Endothelial cell of umbilical vein (primary cell): ENCODE data around the gene LHFPL5. TPM values are rescaled to one million over a fixed set of nuclear protein-coding genes. Genes with fewer than 3 reads are reported as not detected.

Experiments
- BruUV-seq: library from RNA; stranded (reverse); fragments of 400-500 nt; replicated peaks from 2 replicates; lab custom pipeline; 2021; lab: Mats Ljungman, UMichigan
- CTCF ChIA-PET: fragments of 300-600, 350-600 bp; sonication (Branson Sonifier 250); formaldehyde crosslinking; loops from one replicate; lab custom pipeline; 2021; ENCODE audit warnings: antibody characterized with exemption, inconsistent platforms; lab: Charles Lee
- POLR2A ChIA-PET: fragments of 300-600, 350-600 bp; sonication (Branson Sonifier 250); formaldehyde crosslinking; loops from one replicate; lab custom pipeline; 2021; ENCODE audit warnings: antibody characterized with exemption, inconsistent platforms; lab: Charles Lee
- DNase-seq: peaks from one replicate; pipeline ENCODE4 v3.0.0-alpha.2; 2011; ENCODE audit warnings: low read depth, low spot score
- FAIRE-seq: peaks from 2 replicates; lab custom pipeline; 2011; peaks lifted over from hg19 to GRCh38; lab: Jason Lieb, UNC
- H2AFZ ChIP-seq: 2 replicates; pipeline ENCODE4 v1.6.0; 2012; ENCODE audit warnings: low read depth, low read length, control low read depth, inconsistent platforms
- H3K27ac ChIP-seq: 2 replicates; pipeline ENCODE4 v1.5.1; 2011; ENCODE audit warnings: low read depth, mild to moderate bottlenecking, control low read depth, low read length, moderate library complexity; ENCODE audit not compliant: insufficient read depth
- H3K27me3 ChIP-seq, 2 experiments: 2 replicates each; pipeline versions ENCODE4 v1.6.0 to v1.6.1; 2011; ENCODE audit warnings: low read length in 2 of 2, mixed read lengths in 1 of 2; ENCODE audit not compliant: control insufficient read depth in 2 of 2, insufficient read depth in 2 of 2
- H3K36me3 ChIP-seq, 2 experiments: 2 replicates in 1 of 2; 3 replicates in 1 of 2; pipeline ENCODE4 v1.5.1; 2011; ENCODE audit warnings: low read length in 2 of 2, mild to moderate bottlenecking in 1 of 2, moderate library complexity in 1 of 2; ENCODE audit not compliant: control insufficient read depth in 2 of 2, insufficient read depth in 2 of 2; ENCODE audit errors: extremely low read depth in 1 of 2
- H3K4me1 ChIP-seq: 3 replicates; pipeline ENCODE4 v1.5.1; 2011; ENCODE audit warnings: mild to moderate bottlenecking, low read length; ENCODE audit not compliant: control insufficient read depth, insufficient read depth; ENCODE audit errors: extremely low read depth
- H3K4me2 ChIP-seq: 2 replicates; pipeline ENCODE4 v1.6.1; 2011; ENCODE audit warnings: low read length, control low read depth, mixed read lengths; ENCODE audit not compliant: insufficient read depth
- H3K4me3 ChIP-seq, 3 experiments: fragments of 200-600 bp in 1 of 3; sonication (generic), shearing (Covaris generic) in 1 of 3; replicated peaks in 1 of 3; 2 replicates each; pipeline ENCODE4 v1.5.1; 2011 to 2016; ENCODE audit warnings: control low read depth in 3 of 3, low read length in 3 of 3, mild to moderate bottlenecking in 2 of 3, inconsistent platforms in 1 of 3, low read depth in 1 of 3, moderate library complexity in 1 of 3; ENCODE audit not compliant: insufficient read depth in 1 of 3
- H3K79me2 ChIP-seq: 2 replicates; pipeline ENCODE4 v1.6.0; 2012; ENCODE audit warnings: low read length, inconsistent platforms; ENCODE audit not compliant: control insufficient read depth, insufficient read depth
- H3K9ac ChIP-seq: replicated peaks from 2 replicates; pipeline ENCODE3; 2011; ENCODE audit warnings: low read length, control low read depth; ENCODE audit not compliant: insufficient read depth; ENCODE audit errors: extremely low read depth
- H3K9me1 ChIP-seq: replicated peaks from 3 replicates; pipeline ENCODE4 v1.6.0; 2011; ENCODE audit warnings: mild to moderate bottlenecking, low read length; ENCODE audit not compliant: control insufficient read depth, insufficient read depth; ENCODE audit errors: extremely low read depth
- H3K9me3 ChIP-seq: replicated peaks from 2 replicates; pipeline ENCODE4 v1.5.1; 2012; ENCODE audit warnings: low read length, inconsistent platforms; ENCODE audit not compliant: control insufficient read depth, insufficient read depth
- H4K20me1 ChIP-seq: replicated peaks from 2 replicates; pipeline ENCODE3; 2011; ENCODE audit warnings: mild to moderate bottlenecking, low read length; ENCODE audit not compliant: control insufficient read depth, insufficient read depth; ENCODE audit errors: extremely low read depth
- EZH2 ChIP-seq: IDR thresholded peaks from 2 replicates; pipeline ENCODE4 v1.6.1; 2012; ENCODE audit warnings: borderline replicate concordance, low read depth, mild to moderate bottlenecking, moderate library complexity, low read length, inconsistent platforms; ENCODE audit not compliant: severe bottlenecking
- FOS ChIP-seq: IDR thresholded peaks from 2 replicates; pipeline ENCODE4 v1.6.1; 2011; ENCODE audit warnings: mild to moderate bottlenecking, low read length, moderate library complexity, borderline replicate concordance; ENCODE audit not compliant: insufficient read depth
- GATA2 ChIP-seq: IDR thresholded peaks from 2 replicates; pipeline ENCODE4 v1.7.0; 2011; ENCODE audit warnings: low read depth, mild to moderate bottlenecking, moderate library complexity, mixed read lengths, low read length; ENCODE audit not compliant: insufficient read length, insufficient read depth
- JUN ChIP-seq: IDR thresholded peaks from 2 replicates; pipeline ENCODE4 v1.6.1; 2011; ENCODE audit warnings: borderline replicate concordance, low read depth; ENCODE audit not compliant: insufficient read length, insufficient read depth
- MAX ChIP-seq: IDR thresholded peaks from 2 replicates; pipeline ENCODE4 v1.6.1; 2011; ENCODE audit not compliant: insufficient read depth, insufficient read length
- MYC ChIP-seq: IDR thresholded peaks from one replicate; pipeline ENCODE4 v1.6.1; 2011; ENCODE audit warnings: mild to moderate bottlenecking, low read depth, low read length
- POLR2A ChIP-seq: IDR thresholded peaks from 2 replicates; pipeline ENCODE4 v1.6.1; 2012; ENCODE audit warnings: low read depth, mild to moderate bottlenecking, control low read depth, low read length
- POLR2AphosphoS5 ChIP-seq: IDR thresholded peaks from 2 replicates; pipeline ENCODE4 v1.6.1; 2012; ENCODE audit warnings: low read depth, mild to moderate bottlenecking, control low read depth, low read length, moderate library complexity; ENCODE audit not compliant: insufficient read depth
- dilution Hi-C: fragments of 300-500 bp; cut with MboI; formaldehyde crosslinking; loops from one replicate; pipeline ENCODE4 v1.15.0; 2019; ENCODE audit warnings: low sequenced_read_pairs; ENCODE audit not compliant: extremely low pct_ligation_motif_present
- intact Hi-C: fragments of 100-400 bp; cut with micrococcal nuclease; formaldehyde crosslinking; loops from one replicate; pipeline ENCODE4 v1.10.0; 2022
- polyA plus RNA-seq, 4 experiments: library from polyadenylated mRNA; depleted of rRNA in 3 of 4; stranded (reverse) in 3 of 4; unstranded in 1 of 4; fragments of >200 nt; gene quantifications; 2 replicates each; pipeline versions ENCODE4 v1.2.1 to v1.2.3, GENCODE V29; 2011 to 2012; ENCODE audit warnings: missing spikeins in 1 of 4
- total RNA-seq: library from RNA; stranded (reverse); gene quantifications from 2 replicates; pipeline ENCODE4 v1.2.3, GENCODE V29; 2021
- TF ChIP-seq, protein P1 (sequence below), 2 donors: IDR thresholded peaks; 1 replicate in 1 of 2; 2 replicates in 1 of 2; pipeline ENCODE4 v1.5.1; 2011; ENCODE audit warnings: low read length in 2 of 2, mild to moderate bottlenecking in 2 of 2, moderate library complexity in 2 of 2, control low read depth in 1 of 2, inconsistent platforms in 1 of 2, low read depth in 1 of 2; ENCODE audit not compliant: insufficient read depth in 1 of 2; ENCODE audit errors: extremely low read depth in 1 of 2

The LHFPL5 gene
- total and polyA plus RNA-seq, 2 donors (not counting 3 experiments of a cell fraction or from before 2014, with no cell fraction given) = not detected

- no peak for FAIRE-seq
- no peak overlapping the region for H3K4me2 ChIP-seq
- no peak overlapping the region for H3K9ac ChIP-seq
- no peaks in the 10 kb centered on the region for H3K36me3 ChIP-seq
- ChIA-PET CTCF (interaction anchor here (0.7 kb wide), 1 partner anchor 47 kb away, joined by 3 read pairs; the partner anchor contains the start of gene ARMC12), POLR2A (no interaction called here)
- no peak overlapping the region for H3K4me3 ChIP-seq
- no peak for DNase-seq
- no peaks in the 10 kb centered on the region for H3K9me1 ChIP-seq
- no TSS peak for BruUV-seq
- TF ChIP-seq GATA2 (no peak), FOS (no peak), JUN (no peak)
- no peaks in the 10 kb centered on the region for H3K9me3 ChIP-seq
- intact Hi-C loops (no loop called here), dilution Hi-C loops (no loop called here)
- peaks cover 20 to 23% of the 10 kb centered on the region in 2 experiments for H3K27me3 ChIP-seq
- no peaks in the 10 kb centered on the region for H3K79me2 ChIP-seq
- H3K4me1 ChIP-seq = no peaks in the 10 kb centered on the region
- H3K27ac ChIP-seq = no peak overlapping the region
- no peak overlapping the region for H2AFZ ChIP-seq
- H4K20me1 ChIP-seq = no peaks in the 10 kb centered on the region
Observed at GRCh38 chr6:35784200-35784599, 21.0 kb upstream of the LHFPL5 start.

GRCh38 chr6:35786272-35786671 is 18.9 kb upstream of the LHFPL5 start:
- H3K4me2 ChIP-seq = no peak overlapping the region
- no peaks in the 10 kb centered on the region for H3K36me3 ChIP-seq
- peaks cover 20 to 23% of the 10 kb centered on the region in 2 experiments for H3K27me3 ChIP-seq
- no peak overlapping the region for H3K9ac ChIP-seq
- no peaks in the 10 kb centered on the region for H3K9me3 ChIP-seq
- H3K4me3 ChIP-seq = no peak overlapping the region
- H3K27ac ChIP-seq = no peak overlapping the region
- TF ChIP-seq POLR2AphosphoS5 = no peak
- TF ChIP-seq, protein P1, sequence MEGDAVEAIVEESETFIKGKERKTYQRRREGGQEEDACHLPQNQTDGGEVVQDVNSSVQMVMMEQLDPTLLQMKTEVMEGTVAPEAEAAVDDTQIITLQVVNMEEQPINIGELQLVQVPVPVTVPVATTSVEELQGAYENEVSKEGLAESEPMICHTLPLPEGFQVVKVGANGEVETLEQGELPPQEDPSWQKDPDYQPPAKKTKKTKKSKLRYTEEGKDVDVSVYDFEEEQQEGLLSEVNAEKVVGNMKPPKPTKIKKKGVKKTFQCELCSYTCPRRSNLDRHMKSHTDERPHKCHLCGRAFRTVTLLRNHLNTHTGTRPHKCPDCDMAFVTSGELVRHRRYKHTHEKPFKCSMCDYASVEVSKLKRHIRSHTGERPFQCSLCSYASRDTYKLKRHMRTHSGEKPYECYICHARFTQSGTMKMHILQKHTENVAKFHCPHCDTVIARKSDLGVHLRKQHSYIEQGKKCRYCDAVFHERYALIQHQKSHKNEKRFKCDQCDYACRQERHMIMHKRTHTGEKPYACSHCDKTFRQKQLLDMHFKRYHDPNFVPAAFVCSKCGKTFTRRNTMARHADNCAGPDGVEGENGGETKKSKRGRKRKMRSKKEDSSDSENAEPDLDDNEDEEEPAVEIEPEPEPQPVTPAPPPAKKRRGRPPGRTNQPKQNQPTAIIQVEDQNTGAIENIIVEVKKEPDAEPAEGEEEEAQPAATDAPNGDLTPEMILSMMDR (IDR thresholded peaks at IDR 0.05; ENCODE audit: extremely low read depth in 1 of 2, insufficient read depth in 1 of 2, low read depth in 1 of 2, low read length in 2 of 2) = no peak
- TF ChIP-seq POLR2A = no peak
- TF ChIP-seq JUN = no peak
- TF ChIP-seq GATA2 = no peak
- no peak for TF ChIP-seq MYC
- no peak for TF ChIP-seq FOS
- TF ChIP-seq EZH2 = no peak
- no peak for TF ChIP-seq MAX
- no peaks in the 10 kb centered on the region for H3K79me2 ChIP-seq
- dilution Hi-C loops = no loop called here
- H2AFZ ChIP-seq = no peak overlapping the region
- ChIA-PET POLR2A (no interaction called here), CTCF (interaction anchor here (1.2 kb wide), 1 partner anchor 8 kb away, joined by 3 read pairs; no protein-coding TSS in a partner anchor)
- no peak for DNase-seq
- no peaks in the 10 kb centered on the region for H4K20me1 ChIP-seq
- intact Hi-C loops = no loop called here
- H3K9me1 ChIP-seq = no peaks in the 10 kb centered on the region
- H3K4me1 ChIP-seq = no peaks in the 10 kb centered on the region
- no peak for FAIRE-seq
- BruUV-seq = no TSS peak
